HEK293 (cell line): Measurements from ENCODE around the gene FBXO2.
A peak's percentile ranks its signal among the peaks of the same experiment; 100 is the strongest.

Experiments used
- CTCF ChIA-PET: fragments of 350-600 bp; formaldehyde crosslinking; extraction: SDS; loops from one replicate; lab custom pipeline; 2021; ENCODE audit warnings: antibody characterized with exemption; lab: Yijun Ruan, JAX
- POLR2A ChIA-PET: fragments of 300-600 bp; formaldehyde crosslinking; extraction: SDS; loops from one replicate; lab custom pipeline; 2020; ENCODE audit warnings: antibody characterized with exemption, inconsistent platforms; lab: Yijun Ruan, JAX
- H3K27ac ChIP-seq: fragments of 200-500 bp; sonication (Bioruptor generic); 2 replicates; pipeline ENCODE4 v1.5.1; 2014; ENCODE audit warnings: low read depth, low read length, control low read depth, inconsistent platforms; ENCODE audit errors: extremely low read depth
- H3K36me3 ChIP-seq, 2 experiments: fragments of 200-500 bp in 1 of 2; sonication (Bioruptor generic) in 1 of 2; 1 replicate in 1 of 2; 2 replicates in 1 of 2; pipeline ENCODE4 v1.5.1; 2014 to 2017; ENCODE audit warnings: inconsistent platforms in 2 of 2, low read length in 2 of 2; ENCODE audit not compliant: control insufficient read depth in 2 of 2, insufficient read depth in 1 of 2
- H3K4me1 ChIP-seq: fragments of 200-500 bp; sonication (Bioruptor generic); 2 replicates; pipeline ENCODE4 v1.5.1; 2014; ENCODE audit warnings: mild to moderate bottlenecking, low read length, inconsistent platforms; ENCODE audit not compliant: control insufficient read depth, insufficient read depth
- H3K4me3 ChIP-seq: 2 replicates; pipeline ENCODE4 v1.5.1; 2011; ENCODE audit warnings: low read depth, mild to moderate bottlenecking, control low read depth, low read length, moderate library complexity
- H3K9me3 ChIP-seq: fragments of 200-500 bp; sonication (Bioruptor generic); 2 replicates; pipeline ENCODE4 v1.5.1; 2014; ENCODE audit warnings: low read depth, low read length, inconsistent platforms; ENCODE audit not compliant: control insufficient read depth, insufficient read depth
- AEBP2 ChIP-seq: fragments of 450-650 bp; formaldehyde crosslinking; IDR thresholded peaks from 2 replicates; pipeline ENCODE4 v1.5.1; 2016; ENCODE audit warnings: missing biosample characterization, missing genetic modification characterization, borderline replicate concordance
- GLIS2 ChIP-seq: fragments of 450-650 bp; formaldehyde crosslinking; IDR thresholded peaks from 2 replicates; pipeline ENCODE4 v1.5.1; 2016; ENCODE audit warnings: missing biosample characterization, missing genetic modification characterization
- IKZF3 ChIP-seq: fragments of 450-650 bp; IDR thresholded peaks from 2 replicates; pipeline ENCODE4 v1.5.0; 2018; ENCODE audit warnings: missing biosample characterization, mild to moderate bottlenecking, missing genetic modification characterization, moderate library complexity
- OVOL3 ChIP-seq: fragments of 450-650 bp; formaldehyde crosslinking; IDR thresholded peaks from 2 replicates; pipeline ENCODE4 v1.5.1; 2016; ENCODE audit warnings: missing biosample characterization, missing genetic modification characterization
- WT1 ChIP-seq: fragments of 450-650 bp; formaldehyde crosslinking; IDR thresholded peaks from 2 replicates; pipeline ENCODE4 v1.5.1; 2016; ENCODE audit warnings: missing biosample characterization, missing genetic modification characterization
- ZBTB11 ChIP-seq: fragments of 450-650 bp; formaldehyde crosslinking; conservative IDR thresholded peaks from 2 replicates; pipeline ENCODE4 v1.5.1; 2016; ENCODE audit warnings: low read depth, missing biosample characterization, missing genetic modification characterization
- ZNF132 ChIP-seq: fragments of 450-650 bp; formaldehyde crosslinking; IDR thresholded peaks from 2 replicates; pipeline ENCODE4 v1.5.1; 2017; ENCODE audit warnings: missing biosample characterization, missing genetic modification characterization, borderline replicate concordance
- ZNF341 ChIP-seq: fragments of 450-650 bp; formaldehyde crosslinking; IDR thresholded peaks from 2 replicates; pipeline ENCODE4; 2016; ENCODE audit warnings: low read depth, missing biosample characterization, missing genetic modification characterization
- ZNF560 ChIP-seq: fragments of 450-650 bp; formaldehyde crosslinking; IDR thresholded peaks from 2 replicates; pipeline ENCODE4 v1.5.1; 2017; ENCODE audit warnings: missing biosample characterization, missing genetic modification characterization, borderline replicate concordance
- ZNF561 ChIP-seq: fragments of 450-650 bp; IDR thresholded peaks from 2 replicates; pipeline ENCODE4 v1.5.1; 2018; ENCODE audit warnings: missing biosample characterization, missing genetic modification characterization, borderline replicate concordance
- ZNF571 ChIP-seq: fragments of 450-650 bp; formaldehyde crosslinking; IDR thresholded peaks from 2 replicates; pipeline ENCODE4 v1.5.0; 2017; ENCODE audit warnings: missing biosample characterization, missing genetic modification characterization
- ZNF596 ChIP-seq: fragments of 450-650 bp; IDR thresholded peaks from 2 replicates; pipeline ENCODE4 v1.5.0; 2018; ENCODE audit warnings: missing biosample characterization, mild to moderate bottlenecking, missing genetic modification characterization, moderate library complexity
- ZNF837 ChIP-seq: fragments of 450-650 bp; formaldehyde crosslinking; IDR thresholded peaks from 2 replicates; pipeline ENCODE4 v1.5.1; 2016; ENCODE audit warnings: missing biosample characterization, missing genetic modification characterization
- ZSCAN23 ChIP-seq: fragments of 450-650 bp; formaldehyde crosslinking; IDR thresholded peaks from 2 replicates; pipeline ENCODE4 v1.5.1; 2016; ENCODE audit warnings: missing biosample characterization, missing genetic modification characterization
- ZSCAN5A ChIP-seq: fragments of 450-650 bp; formaldehyde crosslinking; IDR thresholded peaks from 2 replicates; pipeline ENCODE4 v1.5.1; 2016; ENCODE audit warnings: missing biosample characterization, missing genetic modification characterization
- TF ChIP-seq, protein P1 (sequence below): fragments of 450-650 bp; formaldehyde crosslinking; IDR thresholded peaks from 2 replicates; pipeline ENCODE4 v1.5.1; 2016; ENCODE audit warnings: missing biosample characterization, missing genetic modification characterization
- TF ChIP-seq, protein P2 (sequence below): fragments of 450-650 bp; formaldehyde crosslinking; IDR thresholded peaks from 2 replicates; pipeline ENCODE4 v1.5.1; 2016; ENCODE audit warnings: missing biosample characterization, missing genetic modification characterization
- TF ChIP-seq, protein P3 (sequence below): fragments of 450-650 bp; formaldehyde crosslinking; IDR thresholded peaks from 2 replicates; pipeline ENCODE4 v1.5.1; 2016; ENCODE audit warnings: missing biosample characterization, missing genetic modification characterization

The FBXO2 gene

GRCh38 chr1:11681071-11681771 is 27.0 kb upstream of the FBXO2 start, which contains the start of gene MAD2L2 (continued):
- peak; percentile 72; the same call in 1 of the 2 replicates for TF ChIP-seq ZBTB11
- TF ChIP-seq, protein P1, sequence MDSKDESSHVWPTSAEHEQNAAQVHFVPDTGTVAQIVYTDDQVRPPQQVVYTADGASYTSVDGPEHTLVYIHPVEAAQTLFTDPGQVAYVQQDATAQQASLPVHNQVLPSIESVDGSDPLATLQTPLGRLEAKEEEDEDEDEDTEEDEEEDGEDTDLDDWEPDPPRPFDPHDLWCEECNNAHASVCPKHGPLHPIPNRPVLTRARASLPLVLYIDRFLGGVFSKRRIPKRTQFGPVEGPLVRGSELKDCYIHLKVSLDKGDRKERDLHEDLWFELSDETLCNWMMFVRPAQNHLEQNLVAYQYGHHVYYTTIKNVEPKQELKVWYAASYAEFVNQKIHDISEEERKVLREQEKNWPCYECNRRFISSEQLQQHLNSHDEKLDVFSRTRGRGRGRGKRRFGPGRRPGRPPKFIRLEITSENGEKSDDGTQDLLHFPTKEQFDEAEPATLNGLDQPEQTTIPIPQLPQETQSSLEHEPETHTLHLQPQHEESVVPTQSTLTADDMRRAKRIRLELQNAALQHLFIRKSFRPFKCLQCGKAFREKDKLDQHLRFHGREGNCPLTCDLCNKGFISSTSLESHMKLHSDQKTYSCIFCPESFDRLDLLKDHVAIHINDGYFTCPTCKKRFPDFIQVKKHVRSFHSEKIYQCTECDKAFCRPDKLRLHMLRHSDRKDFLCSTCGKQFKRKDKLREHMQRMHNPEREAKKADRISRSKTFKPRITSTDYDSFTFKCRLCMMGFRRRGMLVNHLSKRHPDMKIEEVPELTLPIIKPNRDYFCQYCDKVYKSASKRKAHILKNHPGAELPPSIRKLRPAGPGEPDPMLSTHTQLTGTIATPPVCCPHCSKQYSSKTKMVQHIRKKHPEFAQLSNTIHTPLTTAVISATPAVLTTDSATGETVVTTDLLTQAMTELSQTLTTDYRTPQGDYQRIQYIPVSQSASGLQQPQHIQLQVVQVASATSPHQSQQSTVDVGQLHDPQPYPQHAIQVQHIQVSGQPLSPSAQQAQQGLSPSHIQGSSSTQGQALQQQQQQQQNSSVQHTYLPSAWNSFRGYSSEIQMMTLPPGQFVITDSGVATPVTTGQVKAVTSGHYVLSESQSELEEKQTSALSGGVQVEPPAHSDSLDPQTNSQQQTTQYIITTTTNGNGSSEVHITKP (tag by site-specific recombination): peak; percentile 92
- no peak for TF ChIP-seq ZNF132 (tag by site-specific recombination)
- TF ChIP-seq IKZF3: no peak
- no peak for TF ChIP-seq ZNF561 (tag by site-specific recombination)
- no peak for TF ChIP-seq ZNF571 (tag by site-specific recombination)
- TF ChIP-seq ZNF837 (tag by site-specific recombination): no peak
- no peak for TF ChIP-seq ZSCAN23
- TF ChIP-seq WT1 (tag by site-specific recombination): peak; percentile 53
- TF ChIP-seq, all 188 proteins: peak for 34

DNA sequence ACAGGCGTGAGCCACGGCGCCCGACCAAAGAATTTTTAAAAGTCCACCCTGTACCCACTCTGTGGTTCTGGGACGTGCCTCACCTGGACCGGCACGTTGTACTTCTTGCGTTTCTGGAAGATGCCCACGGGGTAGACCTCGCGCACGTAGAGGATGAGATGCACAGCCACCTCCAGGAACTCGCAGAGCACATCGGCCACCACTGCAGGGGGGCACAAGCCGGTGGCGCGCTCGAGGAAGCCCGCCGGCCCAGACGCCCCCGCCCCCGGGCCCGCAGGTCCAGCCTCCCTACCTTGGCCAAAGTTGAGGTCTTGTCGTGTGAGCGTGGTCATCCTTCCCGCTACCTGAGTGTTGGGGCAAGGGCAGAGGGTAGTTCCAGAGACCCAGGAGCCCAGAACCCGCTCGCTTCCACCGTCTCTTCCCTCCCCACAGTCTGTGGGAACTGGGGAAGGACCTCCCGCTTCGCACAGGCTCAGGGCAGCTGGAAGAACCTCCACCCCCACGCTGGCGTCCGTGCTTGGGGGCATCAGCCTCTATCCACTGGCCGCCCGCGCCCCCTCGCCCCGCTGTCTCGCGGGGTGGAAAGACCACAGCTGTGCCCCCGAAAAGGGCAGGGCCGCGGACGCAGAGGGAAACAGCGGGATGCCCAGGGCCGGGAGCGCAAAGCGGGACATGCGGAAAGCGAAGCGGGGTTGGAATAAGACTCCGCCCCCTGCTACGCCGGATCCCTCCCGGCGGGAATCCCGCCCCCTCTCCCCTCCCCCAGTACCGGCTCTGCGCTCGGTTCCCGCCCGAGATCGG is 26.2 kb upstream of the FBXO2 start:
- ChIA-PET POLR2A (interaction anchor here (0.6 to 1.8 kb wide), 2 partner anchors 14 to 16 kb away, joined by 5 read pairs; partner anchors contain the start of gene FBXO6), CTCF (no interaction called here)
- Histone ChIP-seq H3K27ac (peak overlapping the region; percentile 69; the same call in 1 of the 2 replicates), H3K36me3 (peaks cover 0 to 39% of the 10 kb centered on the region in 2 experiments; a peak in 2 of 3 replicates), H3K4me1 (peaks cover 3% of the 10 kb centered on the region; the same call in 1 of the 2 replicates), H3K4me3 (peak overlapping the region; percentile 90), H3K9me3 (no peaks in the 10 kb centered on the region)
- TF ChIP-seq ZNF560 (tag by site-specific recombination) (no peak), AEBP2 (tag by site-specific recombination) (no peak), ZSCAN5A (tag by site-specific recombination) (peak; percentile 11; the same call in 1 of the 2 replicates), ZNF341 (tag by site-specific recombination) (peak; percentile 52), GLIS2 (peak; percentile 87), ZNF596 (tag by site-specific recombination) (no peak), IKZF3 (peak; percentile 55), OVOL3 (tag by site-specific recombination) (peak; percentile 65; the same call in 1 of the 2 replicates)
- TF ChIP-seq, protein P2, sequence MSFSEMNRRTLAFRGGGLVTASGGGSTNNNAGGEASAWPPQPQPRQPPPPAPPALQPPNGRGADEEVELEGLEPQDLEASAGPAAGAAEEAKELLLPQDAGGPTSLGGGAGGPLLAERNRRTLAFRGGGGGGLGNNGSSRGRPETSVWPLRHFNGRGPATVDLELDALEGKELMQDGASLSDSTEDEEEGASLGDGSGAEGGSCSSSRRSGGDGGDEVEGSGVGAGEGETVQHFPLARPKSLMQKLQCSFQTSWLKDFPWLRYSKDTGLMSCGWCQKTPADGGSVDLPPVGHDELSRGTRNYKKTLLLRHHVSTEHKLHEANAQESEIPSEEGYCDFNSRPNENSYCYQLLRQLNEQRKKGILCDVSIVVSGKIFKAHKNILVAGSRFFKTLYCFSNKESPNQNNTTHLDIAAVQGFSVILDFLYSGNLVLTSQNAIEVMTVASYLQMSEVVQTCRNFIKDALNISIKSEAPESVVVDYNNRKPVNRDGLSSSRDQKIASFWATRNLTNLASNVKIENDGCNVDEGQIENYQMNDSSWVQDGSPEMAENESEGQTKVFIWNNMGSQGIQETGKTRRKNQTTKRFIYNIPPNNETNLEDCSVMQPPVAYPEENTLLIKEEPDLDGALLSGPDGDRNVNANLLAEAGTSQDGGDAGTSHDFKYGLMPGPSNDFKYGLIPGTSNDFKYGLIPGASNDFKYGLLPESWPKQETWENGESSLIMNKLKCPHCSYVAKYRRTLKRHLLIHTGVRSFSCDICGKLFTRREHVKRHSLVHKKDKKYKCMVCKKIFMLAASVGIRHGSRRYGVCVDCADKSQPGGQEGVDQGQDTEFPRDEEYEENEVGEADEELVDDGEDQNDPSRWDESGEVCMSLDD: peak; percentile 69; the same call in 1 of the 2 replicates
- TF ChIP-seq, protein P3, sequence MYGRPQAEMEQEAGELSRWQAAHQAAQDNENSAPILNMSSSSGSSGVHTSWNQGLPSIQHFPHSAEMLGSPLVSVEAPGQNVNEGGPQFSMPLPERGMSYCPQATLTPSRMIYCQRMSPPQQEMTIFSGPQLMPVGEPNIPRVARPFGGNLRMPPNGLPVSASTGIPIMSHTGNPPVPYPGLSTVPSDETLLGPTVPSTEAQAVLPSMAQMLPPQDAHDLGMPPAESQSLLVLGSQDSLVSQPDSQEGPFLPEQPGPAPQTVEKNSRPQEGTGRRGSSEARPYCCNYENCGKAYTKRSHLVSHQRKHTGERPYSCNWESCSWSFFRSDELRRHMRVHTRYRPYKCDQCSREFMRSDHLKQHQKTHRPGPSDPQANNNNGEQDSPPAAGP (tag by site-specific recombination): peak; percentile 12
